Activated CD8-positive, alpha-beta memory T cell treated with anti-CD3 and anti-CD28 coated beads, Interleukin-2, amount 50 U/mL, for 48 hours (primary cell): ENCODE results near the gene ATP6V0E1.
A peak's percentile ranks its signal among the peaks of the same experiment; 100 is the strongest.
"Not testable (repeated sequence)": the region's sequence is repeated elsewhere in the genome, so short reads cannot be mapped to it uniquely, and the experiment has no call there.

ENCODE experiments used
- DNase-seq: peaks from one replicate; pipeline ENCODE4 v3.0.0-alpha.2; 2020

Gene ATP6V0E1

GRCh38 chr5:173041881-173042762 lies 58.6 kb downstream of the ATP6V0E1 start:
- DNase-seq: no peak

DNA sequence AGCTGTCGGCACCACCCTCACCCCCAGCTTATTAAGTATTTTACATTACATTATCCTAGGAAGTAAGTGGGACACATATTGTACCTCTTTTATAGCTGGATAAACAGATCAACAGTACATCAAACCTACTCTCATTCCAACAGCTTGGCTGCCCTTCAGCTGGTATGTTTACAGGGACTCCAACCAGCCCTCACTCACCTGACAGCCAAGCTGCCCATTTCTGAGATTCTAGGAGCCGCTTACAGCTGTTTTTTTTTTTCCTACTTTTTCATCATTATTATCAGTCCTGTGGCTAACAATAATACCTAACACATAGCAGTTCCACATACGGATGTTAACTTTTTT lies 59.2 kb downstream of the ATP6V0E1 start:
- DNase-seq: no peak

- DNase-seq: peak; percentile 15
These were observed 61.9 kb downstream of the ATP6V0E1 start for GRCh38 chr5:173045474-173045873.

- DNase-seq: peak; percentile 25
These were observed 63.7 kb downstream of the ATP6V0E1 start for GRCh38 chr5:173047096-173047837.

DNA sequence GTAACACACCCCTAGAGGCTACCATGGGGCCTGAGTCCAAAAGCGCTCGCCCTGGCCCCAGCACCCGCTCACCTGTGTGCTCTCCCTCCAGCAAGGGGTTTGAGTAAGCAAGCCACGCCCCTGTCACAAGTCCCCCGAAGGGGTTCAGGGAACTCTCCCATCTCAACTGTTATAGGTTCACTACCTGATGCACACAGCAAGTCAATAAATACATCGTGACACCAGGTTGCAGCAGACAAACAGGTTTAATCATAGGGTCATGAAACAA lies 64.2 kb downstream of the ATP6V0E1 start:
- no peak for DNase-seq

- DNase-seq: no peak
These were observed 67.2 kb downstream of the ATP6V0E1 start for GRCh38 chr5:173050791-173051190.

GRCh38 chr5:173051746-173052145 lies 68.2 kb downstream of the ATP6V0E1 start:
- DNase-seq: no peak

DNA sequence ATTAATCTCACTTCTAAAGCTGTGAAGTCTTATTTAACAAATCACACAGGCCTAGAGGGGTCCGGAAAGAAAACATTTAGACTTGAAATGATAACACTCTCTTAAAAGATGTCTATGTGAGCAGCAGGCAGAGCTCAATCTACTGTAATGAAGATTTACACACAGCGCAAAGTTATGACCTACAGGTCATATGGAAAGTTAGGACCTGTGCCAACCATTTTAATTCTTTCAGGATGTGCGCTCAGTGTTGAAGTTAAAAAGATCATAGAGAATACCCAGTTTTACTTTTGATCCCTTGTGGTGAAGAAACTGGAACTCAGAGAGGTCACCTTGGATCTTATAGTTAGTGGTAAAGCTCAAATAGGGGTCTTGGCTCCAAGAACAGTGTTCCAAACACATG lies 69.5 kb downstream of the ATP6V0E1 start:
- DNase-seq: no peak

DNA sequence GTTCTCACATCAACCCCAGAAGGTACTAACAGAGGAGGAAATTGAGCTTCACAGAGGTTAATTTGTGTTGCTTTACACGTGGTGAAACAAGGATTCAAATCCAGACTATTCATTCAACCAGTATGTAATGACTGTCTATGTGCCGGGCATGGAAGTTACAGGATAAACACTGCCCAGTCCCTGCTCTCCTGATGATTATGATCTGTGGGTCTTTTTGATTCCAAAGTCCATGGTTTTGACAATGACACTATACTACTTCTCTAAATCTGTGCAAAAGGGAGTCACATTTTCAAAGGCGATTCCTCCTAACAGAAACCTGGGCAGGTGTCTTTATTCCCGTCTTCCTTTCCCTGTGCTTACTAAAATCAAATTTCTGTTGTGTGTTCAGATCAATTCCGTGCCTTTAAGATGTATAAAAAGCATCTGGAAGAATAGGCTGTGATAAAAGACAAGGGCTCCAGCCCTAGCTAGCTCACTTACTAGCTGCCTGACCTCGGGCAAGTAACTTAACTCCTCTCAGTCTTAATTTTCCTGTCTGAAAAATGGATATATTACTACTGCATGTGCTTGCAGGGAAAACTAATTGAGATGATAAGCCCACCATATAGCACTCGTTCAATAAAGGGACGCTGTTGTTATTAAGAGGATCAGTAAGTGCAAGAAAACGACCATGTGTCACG lies 71.6 kb downstream of the ATP6V0E1 start:
- no peak for DNase-seq

DNA sequence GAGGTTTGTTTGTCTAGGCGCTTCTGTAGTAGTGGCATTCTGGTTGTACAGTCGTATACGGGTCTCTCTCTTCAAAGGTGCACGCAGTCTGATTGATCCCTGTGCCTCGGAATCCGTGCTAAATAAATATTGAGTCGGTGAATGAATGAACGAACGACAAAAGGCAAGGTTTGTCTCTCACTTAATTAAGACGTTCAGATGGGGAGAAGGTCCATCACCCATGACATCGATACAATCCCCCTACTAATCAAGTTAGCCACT lies 72.1 kb downstream of the ATP6V0E1 start:
- no peak for DNase-seq

GRCh38 chr5:173055983-173056782 lies 72.6 kb downstream of the ATP6V0E1 start, which contains the start of gene CREBRF:
CREBRF (plus strand) TSS chr5:173056352; CDS start chr5:173080776, 24,424 bp downstream.
- DNase-seq: peak; percentile 98

DNA sequence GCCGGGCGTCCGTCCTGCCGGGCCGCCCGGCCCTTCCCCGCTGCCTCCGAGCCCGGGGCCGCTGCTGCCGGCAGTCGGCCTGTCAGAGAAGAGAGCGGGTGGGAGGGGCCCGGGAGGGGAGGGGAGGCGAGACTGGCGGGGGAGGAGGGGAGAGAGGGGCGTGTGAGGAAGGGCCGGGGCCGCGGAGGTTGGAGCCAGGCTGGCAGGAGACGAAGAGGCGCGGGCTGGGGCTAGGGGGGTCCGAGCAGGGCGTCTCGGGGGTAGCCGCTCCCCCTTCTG lies 73.2 kb downstream of the ATP6V0E1 start:
- no peak for DNase-seq

GRCh38 chr5:173057062-173057924 lies 73.7 kb downstream of the ATP6V0E1 start:
- peak; percentile 98 for DNase-seq

- DNase-seq: no peak
These were observed 78.6 kb downstream of the ATP6V0E1 start for GRCh38 chr5:173062141-173062540.

- DNase-seq: no peak
These were observed 81.6 kb downstream of the ATP6V0E1 start for GRCh38 chr5:173065155-173065554.

GRCh38 chr5:173069671-173070070 lies 86.1 kb downstream of the ATP6V0E1 start:
- no peak for DNase-seq

DNA sequence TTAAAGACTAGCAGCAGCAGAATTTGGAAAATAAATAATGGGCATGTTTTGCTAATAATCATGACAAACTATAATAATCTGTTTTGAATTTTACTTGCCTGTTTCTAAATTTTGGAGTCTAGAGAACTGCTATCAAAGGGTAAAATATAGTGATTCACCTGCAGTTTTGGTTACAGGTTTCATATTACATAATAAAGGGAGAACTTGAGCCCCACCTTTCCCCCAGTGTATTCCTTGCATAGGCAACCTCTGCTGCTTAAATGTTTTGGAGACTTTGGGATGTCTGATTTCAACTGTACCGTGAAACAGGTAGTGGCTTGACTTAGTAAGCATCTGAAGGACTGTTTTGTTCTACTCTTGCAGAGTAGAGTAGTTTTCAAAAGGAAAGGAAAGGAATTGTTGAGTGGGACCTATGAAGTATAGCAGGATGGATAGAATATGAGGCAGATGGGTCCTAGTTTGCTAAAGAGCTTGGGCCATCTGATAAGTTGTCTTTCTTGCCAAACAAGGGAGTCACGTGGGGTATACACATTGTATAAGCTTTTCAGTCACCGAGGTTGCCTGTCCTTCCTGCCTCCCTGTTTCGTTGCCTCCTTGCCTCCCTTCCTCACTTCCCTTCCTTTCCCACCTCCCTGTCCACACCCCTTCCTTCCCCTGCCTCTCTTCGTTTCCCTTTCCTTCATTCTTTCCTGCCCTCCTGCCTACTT lies 91.7 kb downstream of the ATP6V0E1 start:
- no peak for DNase-seq

DNA sequence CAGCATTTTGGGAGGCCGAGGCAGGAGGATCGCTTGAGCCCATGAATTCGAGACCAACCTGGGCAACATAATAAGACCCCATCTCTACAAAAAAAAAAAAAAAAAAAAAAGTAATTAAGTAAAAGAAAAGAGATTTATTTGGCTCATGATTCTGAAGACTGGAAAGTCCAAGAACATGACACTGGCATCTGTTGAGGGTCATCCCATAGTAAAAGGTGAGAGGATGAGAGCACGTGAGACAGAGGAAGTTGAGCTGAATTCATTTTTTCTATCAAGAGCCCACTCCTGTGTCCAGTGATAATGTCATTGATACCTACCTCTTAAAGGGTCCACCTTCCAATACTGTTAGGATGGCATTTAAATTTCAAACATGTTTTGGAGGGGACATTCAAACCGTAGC lies 92.4 kb downstream of the ATP6V0E1 start:
- no peak for DNase-seq

- not testable (repeated sequence) for DNase-seq
These were observed 92.9 kb downstream of the ATP6V0E1 start for GRCh38 chr5:173076471-173076870.

DNA sequence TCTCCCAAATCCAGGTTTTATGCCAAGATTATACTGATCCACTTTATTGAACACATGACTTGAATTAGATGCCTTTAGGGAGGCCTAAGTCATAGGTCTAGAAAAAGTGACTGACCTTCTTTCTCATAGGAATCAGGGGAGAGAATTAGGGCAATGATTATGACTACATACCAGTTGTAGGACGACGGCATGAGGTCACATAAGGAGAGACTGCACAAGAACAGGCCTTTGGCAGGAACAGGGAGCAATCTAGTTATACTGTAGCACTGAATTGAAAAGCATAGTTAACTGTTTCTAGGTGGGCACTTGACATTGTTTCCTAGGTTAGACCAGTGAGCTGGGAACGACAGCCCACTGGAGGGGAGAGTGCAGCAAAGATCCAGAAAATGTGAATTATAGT lies 95.3 kb downstream of the ATP6V0E1 start:
- no peak for DNase-seq
